DMS153 treated with DMSO at 0.1 percent for 48 hours (cell line): ENCODE results near the gene SH3RF3.

ENCODE experiments used
- DNase-seq: peaks from one replicate; lab custom pipeline; 2025; ENCODE audit not compliant: unreplicated experiment; lab: John Stamatoyannopoulos, UW

Gene SH3RF3

GRCh38 chr2:109197491-109198418 is 68.8 kb downstream of the SH3RF3 start:
- DNase-seq = no peak

GRCh38 chr2:109199790-109200189 is 70.8 kb downstream of the SH3RF3 start:
- no peak for DNase-seq

GRCh38 chr2:109200616-109201464 is 71.8 kb downstream of the SH3RF3 start:
- no peak for DNase-seq

- DNase-seq = no peak
Observed at GRCh38 chr2:109201465-109202327, 72.7 kb downstream of the SH3RF3 start.

- no peak for DNase-seq
Observed at GRCh38 chr2:109202486-109202885, 73.5 kb downstream of the SH3RF3 start.

GRCh38 chr2:109203246-109204011 is 74.4 kb downstream of the SH3RF3 start:
- DNase-seq = no peak

GRCh38 chr2:109204412-109204811 is 75.4 kb downstream of the SH3RF3 start:
- no peak for DNase-seq

- no peak for DNase-seq
Observed at GRCh38 chr2:109205447-109205846, 76.4 kb downstream of the SH3RF3 start.

- no peak for DNase-seq
Observed at GRCh38 chr2:109206569-109207146, 77.7 kb downstream of the SH3RF3 start.

GRCh38 chr2:109207176-109207575 is 78.2 kb downstream of the SH3RF3 start:
- no peak for DNase-seq

- no peak for DNase-seq
Observed at GRCh38 chr2:109208071-109208950, 79.3 kb downstream of the SH3RF3 start.

- DNase-seq = no peak
Observed at GRCh38 chr2:109208951-109209335, 79.9 kb downstream of the SH3RF3 start.

- DNase-seq = no peak
Observed at GRCh38 chr2:109209412-109209811, 80.4 kb downstream of the SH3RF3 start.

GRCh38 chr2:109209941-109210340 is 80.9 kb downstream of the SH3RF3 start:
- no peak for DNase-seq

- no peak for DNase-seq
Observed at GRCh38 chr2:109210431-109211200, 81.6 kb downstream of the SH3RF3 start.

GRCh38 chr2:109211315-109211714 is 82.3 kb downstream of the SH3RF3 start:
- no peak for DNase-seq

GRCh38 chr2:109212836-109213563 is 84.0 kb downstream of the SH3RF3 start:
- DNase-seq = no peak
